Heart left ventricle (tissue), 13 donors: ENCODE data around the gene ACD.

Source experiments
- POLR2A ChIP-seq, 2 donors: fragments of 450-650 bp; IDR thresholded peaks; one replicate each; pipeline ENCODE4 v1.6.1; 2017; ENCODE audit warnings: antibody characterized with exemption in 2 of 2, mild to moderate bottlenecking in 2 of 2, moderate library complexity in 2 of 2
- TF ChIP-seq, protein P1 (sequence below), 12 donors: fragments of 200-600 bp; sonication (generic) in 4 of 12; IDR thresholded peaks; one replicate each; pipeline versions ENCODE4 v1.5.0 to v1.8.0; 2018 to 2022; ENCODE audit warnings: antibody characterized with exemption in 12 of 12, mild to moderate bottlenecking in 5 of 12
- donor health status: ischemic (EF 13 %, LVEDD 7.1; RV severe dilation, severe dysfunction).
- donor health status: DM: no; HTN: yes; CAD: no.
- donor health status: DM: no; HTN: no; CAD: no.
- donor health status: ischemic (EF 25% LVEDD 6.9; RV normal size, moderate dysfunction).
- donor health status: ischemic (EF 25% LVEDD 5.7; RV mildly dilated, moderate dysfunction).
- donor health status: ischemic (EF 35%, LVEDD 5.7; RV mildly dilated, moderate dysfunction).
- donor health status: nonischemic (EF 11% LVEDD 7.7; RV severe dilation, severe dysfunction).
- donor health status: DM: yes; HTN: yes; CAD: no.
- donor health status: PGD.
- donor health status: ischemic (EF 29% LVEDD 5.4; RV normal size, mild dysfunction).
- donor health status: nonischemic (EF 23%, LVEDD 6.1; RV moderate dilation, normal function).

DNA sequence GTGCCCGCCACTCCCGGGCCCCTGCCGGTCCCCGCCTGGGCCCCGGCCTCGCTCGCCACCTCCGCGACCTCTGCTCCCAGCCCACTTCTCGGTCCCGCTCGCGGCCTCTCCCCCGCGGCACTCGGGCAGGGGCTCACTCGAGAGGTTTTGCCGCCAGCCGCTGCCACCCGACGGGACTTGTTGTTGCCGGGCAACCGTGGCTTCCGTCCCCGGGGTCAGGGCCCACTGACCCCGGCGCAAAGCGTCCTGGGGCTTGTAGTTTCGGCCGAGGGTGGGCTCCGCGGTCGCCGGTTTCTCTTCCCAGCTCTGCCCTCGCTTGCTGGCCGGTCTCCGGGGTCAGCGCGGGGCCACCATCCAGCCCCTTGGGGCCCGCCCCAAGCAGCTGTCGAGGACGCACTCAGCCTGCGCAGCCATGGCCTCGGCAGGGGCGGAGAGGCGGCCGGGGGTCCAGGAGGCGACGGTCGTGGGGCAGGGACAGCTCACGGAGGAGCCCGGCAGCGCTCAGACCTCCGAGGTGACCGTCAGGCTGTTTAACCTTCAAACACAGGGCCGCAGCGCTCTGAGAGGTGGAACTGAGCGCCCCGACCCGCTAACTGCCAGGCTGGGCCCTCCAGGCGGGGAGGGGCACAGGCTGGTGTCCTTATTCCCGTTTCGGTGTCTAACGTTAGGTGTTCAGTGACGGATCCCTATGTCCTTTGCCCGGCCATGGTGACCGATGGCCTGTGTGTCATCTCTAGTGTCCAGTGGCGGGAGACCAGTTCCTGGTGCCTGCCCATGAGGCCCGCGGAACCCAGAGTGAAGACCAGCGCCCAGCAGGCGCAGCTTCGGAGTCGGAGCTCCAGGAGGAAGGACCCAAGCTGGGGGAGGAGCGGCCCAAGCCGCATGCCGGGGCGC is 6.7 kb upstream of the ACD start, which contains the start of the genes C16orf86 and ENKD1:
- TF ChIP-seq, protein P1, sequence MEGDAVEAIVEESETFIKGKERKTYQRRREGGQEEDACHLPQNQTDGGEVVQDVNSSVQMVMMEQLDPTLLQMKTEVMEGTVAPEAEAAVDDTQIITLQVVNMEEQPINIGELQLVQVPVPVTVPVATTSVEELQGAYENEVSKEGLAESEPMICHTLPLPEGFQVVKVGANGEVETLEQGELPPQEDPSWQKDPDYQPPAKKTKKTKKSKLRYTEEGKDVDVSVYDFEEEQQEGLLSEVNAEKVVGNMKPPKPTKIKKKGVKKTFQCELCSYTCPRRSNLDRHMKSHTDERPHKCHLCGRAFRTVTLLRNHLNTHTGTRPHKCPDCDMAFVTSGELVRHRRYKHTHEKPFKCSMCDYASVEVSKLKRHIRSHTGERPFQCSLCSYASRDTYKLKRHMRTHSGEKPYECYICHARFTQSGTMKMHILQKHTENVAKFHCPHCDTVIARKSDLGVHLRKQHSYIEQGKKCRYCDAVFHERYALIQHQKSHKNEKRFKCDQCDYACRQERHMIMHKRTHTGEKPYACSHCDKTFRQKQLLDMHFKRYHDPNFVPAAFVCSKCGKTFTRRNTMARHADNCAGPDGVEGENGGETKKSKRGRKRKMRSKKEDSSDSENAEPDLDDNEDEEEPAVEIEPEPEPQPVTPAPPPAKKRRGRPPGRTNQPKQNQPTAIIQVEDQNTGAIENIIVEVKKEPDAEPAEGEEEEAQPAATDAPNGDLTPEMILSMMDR (IDR thresholded peaks at IDR 0.05), result no peak
- TF ChIP-seq POLR2A (IDR thresholded peaks at IDR 0.05), result peak in 1 of 2 donors; percentile 23
